ENCODE data around the gene MND1.

DNA sequence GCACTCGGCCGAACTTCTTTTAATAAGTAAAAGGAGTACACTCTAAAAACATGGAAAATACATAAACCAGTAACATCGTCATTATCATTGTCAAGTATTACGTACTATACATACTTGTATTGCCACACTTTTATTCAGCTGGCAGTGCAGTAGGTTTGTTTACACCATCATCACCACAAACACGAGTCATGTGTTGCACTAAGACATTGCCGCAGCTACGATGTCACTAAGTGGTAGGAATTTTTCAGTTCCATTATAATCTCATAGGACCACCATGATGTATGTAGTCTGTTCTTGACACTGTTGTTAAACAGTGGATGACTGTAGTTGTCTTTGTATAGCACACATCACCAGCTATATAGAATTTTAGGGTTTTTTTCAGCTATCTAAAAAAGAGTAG, 73.6 kb downstream of the MND1 start:
- no peak for TF ChIP-seq CTCF (IDR thresholded peaks at IDR 0.05)
- TF ChIP-seq POLR2A (IDR thresholded peaks at IDR 0.05), result no peak

Measured in right lobe of liver (tissue), 4 donors.